ENCODE results near the gene KIAA1671. TPM values are rescaled to one million over a fixed set of nuclear protein-coding genes. Genes with fewer than 3 reads are reported as not detected.

Gene KIAA1671
- total RNA-seq, 1 experiment from 2014 or later, result 18.6 TPM

DNA sequence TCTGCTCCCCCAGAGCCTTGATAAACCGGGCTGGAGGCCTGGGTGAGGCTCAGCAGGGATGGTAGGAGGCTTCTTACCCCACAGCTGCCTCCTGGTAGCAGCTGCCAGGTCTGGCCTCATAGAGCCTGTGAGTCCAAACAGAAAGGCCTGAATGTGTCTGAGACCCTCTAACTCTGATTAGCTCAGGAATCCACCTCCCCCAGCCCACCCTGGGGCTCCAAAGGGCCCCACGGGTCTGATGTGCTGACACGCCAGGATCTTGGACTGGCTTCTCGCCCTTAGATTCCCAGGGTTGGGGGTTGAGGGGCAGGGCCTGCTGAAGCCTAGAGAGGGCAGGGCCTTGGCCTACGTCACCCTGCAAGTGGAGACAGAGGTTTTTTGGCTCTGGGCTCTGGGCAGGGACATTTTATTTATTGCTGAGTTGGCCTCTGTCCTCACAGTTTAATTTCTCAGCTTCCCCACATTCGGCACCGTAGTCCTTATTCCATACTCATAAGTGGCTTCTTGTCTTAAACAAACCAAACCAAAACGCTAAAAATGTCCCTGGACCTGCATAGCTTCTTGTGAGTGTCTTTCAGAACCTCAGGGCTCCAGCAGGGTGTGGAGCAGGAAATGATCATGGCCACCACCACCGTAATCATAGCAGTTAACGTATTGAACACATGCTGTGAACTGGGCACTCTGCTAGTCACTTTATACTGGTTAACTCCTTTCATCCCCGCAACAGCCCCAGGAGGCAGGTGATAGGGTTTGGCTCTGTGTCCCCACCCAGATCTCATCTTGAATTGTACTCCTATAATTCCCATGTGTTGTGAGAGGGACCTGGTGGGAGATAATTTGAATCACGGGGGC is 25.1 kb downstream of the KIAA1671 start:
- ChIA-PET POLR2A (ENCODE audit: unreplicated experiment) (no interaction called here), CTCF (no interaction called here)
- no peaks in the 10 kb centered on the region for H3K27me3 ChIP-seq (ENCODE audit: low read length)
- ATAC-seq (no peak), DNase-seq (no peak)
- no peak overlapping the region for H2AFZ ChIP-seq (ENCODE audit: low read length)
- intact Hi-C loops (cut with micrococcal nuclease), result no loop called here
- H3F3A ChIP-seq (ENCODE audit: low read length, unreplicated experiment), result no peaks in the 10 kb centered on the region
- no peak overlapping the region for H3K4me2 ChIP-seq (ENCODE audit: low read length)
- H3K9ac ChIP-seq (ENCODE audit: low read length), result no peak overlapping the region
- TF ChIP-seq, protein P1, sequence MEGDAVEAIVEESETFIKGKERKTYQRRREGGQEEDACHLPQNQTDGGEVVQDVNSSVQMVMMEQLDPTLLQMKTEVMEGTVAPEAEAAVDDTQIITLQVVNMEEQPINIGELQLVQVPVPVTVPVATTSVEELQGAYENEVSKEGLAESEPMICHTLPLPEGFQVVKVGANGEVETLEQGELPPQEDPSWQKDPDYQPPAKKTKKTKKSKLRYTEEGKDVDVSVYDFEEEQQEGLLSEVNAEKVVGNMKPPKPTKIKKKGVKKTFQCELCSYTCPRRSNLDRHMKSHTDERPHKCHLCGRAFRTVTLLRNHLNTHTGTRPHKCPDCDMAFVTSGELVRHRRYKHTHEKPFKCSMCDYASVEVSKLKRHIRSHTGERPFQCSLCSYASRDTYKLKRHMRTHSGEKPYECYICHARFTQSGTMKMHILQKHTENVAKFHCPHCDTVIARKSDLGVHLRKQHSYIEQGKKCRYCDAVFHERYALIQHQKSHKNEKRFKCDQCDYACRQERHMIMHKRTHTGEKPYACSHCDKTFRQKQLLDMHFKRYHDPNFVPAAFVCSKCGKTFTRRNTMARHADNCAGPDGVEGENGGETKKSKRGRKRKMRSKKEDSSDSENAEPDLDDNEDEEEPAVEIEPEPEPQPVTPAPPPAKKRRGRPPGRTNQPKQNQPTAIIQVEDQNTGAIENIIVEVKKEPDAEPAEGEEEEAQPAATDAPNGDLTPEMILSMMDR (conservative IDR thresholded peaks at IDR 0.05; ENCODE audit: low read depth, low read length), result no peak
- no peak for TF ChIP-seq EZH2 (IDR thresholded peaks at IDR 0.05; ENCODE audit: low read length, unreplicated experiment)
- TF ChIP-seq EZH2phosphoT487 (IDR thresholded peaks at IDR 0.05; ENCODE audit: borderline replicate concordance, low read length), result no peak
- H3K9me2 ChIP-seq (replicated peaks; ENCODE audit: low read length), result no peaks in the 10 kb centered on the region
- no peaks in the 10 kb centered on the region for H4K20me1 ChIP-seq (ENCODE audit: low read length)
- no peaks in the 10 kb centered on the region for H3K9me3 ChIP-seq (ENCODE audit: low read length)
- H3K36me3 ChIP-seq (ENCODE audit: low read depth, low read length), result no peaks in the 10 kb centered on the region
- BruUV-seq (replicated peaks), result no TSS peak
- H3K79me2 ChIP-seq (ENCODE audit: low read length), result peaks cover 46% of the 10 kb centered on the region
- no peak overlapping the region for H3K4me3 ChIP-seq (ENCODE audit: low read length)
- no peak overlapping the region for H3K27ac ChIP-seq (ENCODE audit: low read length)
- H3K4me1 ChIP-seq (ENCODE audit: insufficient read depth, low read length), result no peaks in the 10 kb centered on the region

DNA sequence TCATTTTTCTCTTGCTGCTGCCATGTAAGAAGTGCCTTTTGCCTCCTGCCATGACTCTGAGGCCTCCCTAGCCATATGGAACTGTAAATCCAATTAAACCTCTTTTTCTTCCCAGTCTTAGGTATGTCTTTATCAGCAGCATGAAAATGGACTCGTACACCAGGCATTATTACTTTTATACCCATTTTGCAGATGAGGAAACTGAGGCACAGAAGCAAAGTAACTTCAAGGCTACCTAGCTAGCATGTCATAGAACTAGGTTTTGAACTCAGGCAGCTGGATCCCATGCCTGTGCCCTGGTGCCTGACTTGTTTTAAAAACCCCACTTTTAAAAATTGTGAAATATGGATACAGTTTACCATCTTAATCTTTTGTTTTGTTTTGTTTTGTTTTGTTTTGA is 25.8 kb downstream of the KIAA1671 start:
- Histone ChIP-seq H4K20me1 (ENCODE audit: low read length) (no peaks in the 10 kb centered on the region), H3K9me3 (ENCODE audit: low read length) (no peaks in the 10 kb centered on the region), H3K27me3 (ENCODE audit: low read length) (no peaks in the 10 kb centered on the region), H3K4me3 (ENCODE audit: low read length) (no peak overlapping the region), H3F3A (ENCODE audit: low read length, unreplicated experiment) (no peaks in the 10 kb centered on the region), H3K9ac (ENCODE audit: low read length) (no peak overlapping the region), H3K36me3 (ENCODE audit: low read depth, low read length) (no peaks in the 10 kb centered on the region), H3K79me2 (ENCODE audit: low read length) (peaks cover 47% of the 10 kb centered on the region), H3K4me1 (ENCODE audit: insufficient read depth, low read length) (no peaks in the 10 kb centered on the region), H3K27ac (ENCODE audit: low read length) (no peak overlapping the region), H3K9me2 (replicated peaks; ENCODE audit: low read length) (no peaks in the 10 kb centered on the region), H2AFZ (ENCODE audit: low read length) (no peak overlapping the region), H3K4me2 (ENCODE audit: low read length) (no peak overlapping the region)
- POLR2A ChIA-PET (ENCODE audit: unreplicated experiment), result no interaction called here
- no peak for TF ChIP-seq EZH2 (IDR thresholded peaks at IDR 0.05; ENCODE audit: low read length, unreplicated experiment)
- TF ChIP-seq, protein P1 (conservative IDR thresholded peaks at IDR 0.05; ENCODE audit: low read depth, low read length), result no peak
- TF ChIP-seq EZH2phosphoT487 (IDR thresholded peaks at IDR 0.05; ENCODE audit: borderline replicate concordance, low read length), result no peak
- ATAC-seq, result no peak
- CTCF ChIA-PET, result no interaction called here
- no peak for DNase-seq
- no TSS peak for BruUV-seq (replicated peaks)
- intact Hi-C loops (cut with micrococcal nuclease), result no loop called here

DNA sequence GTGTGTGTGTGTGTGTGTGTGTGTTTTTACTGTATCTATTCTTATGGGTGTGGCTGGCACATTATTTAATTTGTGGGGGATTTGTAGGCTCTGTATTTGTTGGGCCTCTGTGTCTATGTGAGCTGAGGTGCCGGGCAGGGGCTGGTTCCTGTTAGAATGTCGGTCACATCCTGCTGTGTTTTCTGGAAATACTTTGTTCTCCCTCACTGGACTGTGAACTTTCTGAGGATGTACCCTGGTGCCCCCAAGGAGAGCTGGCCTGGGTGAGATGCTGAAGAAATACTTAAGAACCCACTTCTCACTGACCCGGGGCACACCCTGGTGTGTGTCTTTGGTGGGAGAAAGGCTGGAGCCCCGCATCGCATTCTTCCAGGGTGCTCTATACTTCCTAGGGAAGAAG is 28.6 kb downstream of the KIAA1671 start:
- Histone ChIP-seq H3K4me2 (ENCODE audit: low read length) (no peak overlapping the region), H3K79me2 (ENCODE audit: low read length) (peaks cover 43% of the 10 kb centered on the region), H4K20me1 (ENCODE audit: low read length) (no peaks in the 10 kb centered on the region), H3K9ac (ENCODE audit: low read length) (no peak overlapping the region), H3F3A (ENCODE audit: low read length, unreplicated experiment) (no peaks in the 10 kb centered on the region), H3K4me3 (ENCODE audit: low read length) (no peak overlapping the region), H3K36me3 (ENCODE audit: low read depth, low read length) (no peaks in the 10 kb centered on the region), H3K9me2 (replicated peaks; ENCODE audit: low read length) (no peaks in the 10 kb centered on the region), H3K9me3 (ENCODE audit: low read length) (no peaks in the 10 kb centered on the region), H3K27me3 (ENCODE audit: low read length) (no peaks in the 10 kb centered on the region), H2AFZ (ENCODE audit: low read length) (no peak overlapping the region), H3K27ac (ENCODE audit: low read length) (no peak overlapping the region), H3K4me1 (ENCODE audit: insufficient read depth, low read length) (peaks cover 13% of the 10 kb centered on the region)
- intact Hi-C loops (cut with micrococcal nuclease), result no loop called here
- no TSS peak for BruUV-seq (replicated peaks)
- ChIA-PET POLR2A (ENCODE audit: unreplicated experiment) (no interaction called here), CTCF (no interaction called here)
- no peak for TF ChIP-seq EZH2phosphoT487 (IDR thresholded peaks at IDR 0.05; ENCODE audit: borderline replicate concordance, low read length)
- TF ChIP-seq EZH2 (IDR thresholded peaks at IDR 0.05; ENCODE audit: low read length, unreplicated experiment), result no peak
- TF ChIP-seq, protein P1 (conservative IDR thresholded peaks at IDR 0.05; ENCODE audit: low read depth, low read length), result no peak
- ATAC-seq, result no peak
- no peak for DNase-seq
